HEK293 (cell line): ENCODE measurements around the gene ITGA7.
A peak's percentile ranks its signal among the peaks of the same experiment; 100 is the strongest.

Experiments
- EGR2 ChIP-seq: fragments of 450-650 bp; formaldehyde crosslinking; IDR thresholded peaks from 2 replicates; pipeline ENCODE4 v1.5.1; 2016; ENCODE audit warnings: low read depth, missing biosample characterization, missing genetic modification characterization
- KLF7 ChIP-seq: fragments of 450-650 bp; formaldehyde crosslinking; IDR thresholded peaks from 2 replicates; pipeline ENCODE4 v1.5.1; 2016; ENCODE audit warnings: missing biosample characterization, missing genetic modification characterization, borderline replicate concordance
- REPIN1 ChIP-seq: fragments of 450-650 bp; formaldehyde crosslinking; IDR thresholded peaks from 2 replicates; pipeline ENCODE4 v1.5.1; 2017; ENCODE audit warnings: missing biosample characterization, missing genetic modification characterization, low read depth
- SP7 ChIP-seq: fragments of 450-650 bp; formaldehyde crosslinking; IDR thresholded peaks from 2 replicates; pipeline ENCODE4 v1.5.1; 2016; ENCODE audit warnings: missing biosample characterization, missing genetic modification characterization
- ZBTB20 ChIP-seq: fragments of 450-650 bp; formaldehyde crosslinking; IDR thresholded peaks from 2 replicates; pipeline ENCODE4 v1.5.1; 2016; ENCODE audit warnings: missing biosample characterization, missing genetic modification characterization
- ZFP37 ChIP-seq: fragments of 450-650 bp; formaldehyde crosslinking; IDR thresholded peaks from 2 replicates; pipeline ENCODE4 v1.5.1; 2016; ENCODE audit warnings: missing biosample characterization, missing genetic modification characterization
- ZNF146 ChIP-seq: fragments of 450-650 bp; formaldehyde crosslinking; IDR thresholded peaks from 2 replicates; pipeline ENCODE4 v1.5.1; 2016; ENCODE audit warnings: missing biosample characterization, missing genetic modification characterization
- ZNF155 ChIP-seq: fragments of 450-650 bp; formaldehyde crosslinking; IDR thresholded peaks from 2 replicates; pipeline ENCODE4 v1.5.1; 2016; ENCODE audit warnings: missing biosample characterization, missing genetic modification characterization
- ZNF2 ChIP-seq: fragments of 450-650 bp; formaldehyde crosslinking; IDR thresholded peaks from 2 replicates; pipeline ENCODE4 v1.5.1; 2016; ENCODE audit warnings: missing biosample characterization, missing genetic modification characterization
- ZNF391 ChIP-seq: fragments of 450-650 bp; formaldehyde crosslinking; IDR thresholded peaks from 2 replicates; pipeline ENCODE4 v1.5.1; 2016; ENCODE audit warnings: low read depth, missing biosample characterization, missing genetic modification characterization, borderline replicate concordance
- ZNF521 ChIP-seq: fragments of 450-650 bp; formaldehyde crosslinking; IDR thresholded peaks from 2 replicates; pipeline ENCODE4 v1.5.1; 2017; ENCODE audit warnings: missing biosample characterization, mild to moderate bottlenecking, missing genetic modification characterization
- ZNF626 ChIP-seq: fragments of 450-650 bp; sonication (Bioruptor Pico); formaldehyde crosslinking; IDR thresholded peaks from 2 replicates; pipeline ENCODE4 v1.5.1; 2018; ENCODE audit warnings: missing biosample characterization, missing genetic modification characterization, inconsistent platforms
- ZNF660 ChIP-seq: fragments of 450-650 bp; IDR thresholded peaks from 2 replicates; pipeline ENCODE4 v1.5.1; 2018; ENCODE audit warnings: missing biosample characterization, mild to moderate bottlenecking, missing genetic modification characterization
- ZNF776 ChIP-seq: fragments of 450-650 bp; formaldehyde crosslinking; IDR thresholded peaks from 2 replicates; pipeline ENCODE4 v1.5.0; 2017; ENCODE audit warnings: missing biosample characterization, missing genetic modification characterization, borderline replicate concordance
- ZNF785 ChIP-seq: fragments of 450-650 bp; formaldehyde crosslinking; IDR thresholded peaks from 2 replicates; pipeline ENCODE4 v1.5.1; 2016; ENCODE audit warnings: missing biosample characterization, missing genetic modification characterization
- TF ChIP-seq, protein P1 (sequence below): fragments of 450-650 bp; formaldehyde crosslinking; IDR thresholded peaks from 2 replicates; pipeline ENCODE4 v1.5.1; 2017; ENCODE audit warnings: missing biosample characterization, missing genetic modification characterization
- TF ChIP-seq, protein P2 (sequence below): fragments of 450-650 bp; formaldehyde crosslinking; IDR thresholded peaks from 2 replicates; pipeline ENCODE4 v1.5.1; 2016; ENCODE audit warnings: missing biosample characterization, missing genetic modification characterization, borderline replicate concordance
- TF ChIP-seq, protein P3 (sequence below): fragments of 450-650 bp; formaldehyde crosslinking; IDR thresholded peaks from 2 replicates; pipeline ENCODE4 v1.5.1; 2016; ENCODE audit warnings: missing biosample characterization, missing genetic modification characterization
- TF ChIP-seq, protein P4 (sequence below): fragments of 450-650 bp; formaldehyde crosslinking; IDR thresholded peaks from 2 replicates; pipeline ENCODE4 v1.5.1; 2016; ENCODE audit warnings: missing biosample characterization, missing genetic modification characterization
- TF ChIP-seq, protein P5 (sequence below): fragments of 450-650 bp; formaldehyde crosslinking; IDR thresholded peaks from 2 replicates; pipeline ENCODE4 v1.5.1; 2016; ENCODE audit warnings: missing biosample characterization, missing genetic modification characterization
- TF ChIP-seq, protein P6 (sequence below): fragments of 450-650 bp; formaldehyde crosslinking; IDR thresholded peaks from 2 replicates; pipeline ENCODE4 v1.5.1; 2016; ENCODE audit warnings: missing biosample characterization, missing genetic modification characterization
- TF ChIP-seq, protein P7 (sequence below): fragments of 450-650 bp; formaldehyde crosslinking; optimal IDR thresholded peaks from 2 replicates; pipeline ENCODE3; 2016; ENCODE audit warnings: missing biosample characterization, mild to moderate bottlenecking, missing genetic modification characterization
- TF ChIP-seq, protein P8 (sequence below): fragments of 450-650 bp; formaldehyde crosslinking; IDR thresholded peaks from 2 replicates; pipeline ENCODE4 v1.5.1; 2016; ENCODE audit warnings: missing biosample characterization, missing genetic modification characterization

The ITGA7 gene

DNA sequence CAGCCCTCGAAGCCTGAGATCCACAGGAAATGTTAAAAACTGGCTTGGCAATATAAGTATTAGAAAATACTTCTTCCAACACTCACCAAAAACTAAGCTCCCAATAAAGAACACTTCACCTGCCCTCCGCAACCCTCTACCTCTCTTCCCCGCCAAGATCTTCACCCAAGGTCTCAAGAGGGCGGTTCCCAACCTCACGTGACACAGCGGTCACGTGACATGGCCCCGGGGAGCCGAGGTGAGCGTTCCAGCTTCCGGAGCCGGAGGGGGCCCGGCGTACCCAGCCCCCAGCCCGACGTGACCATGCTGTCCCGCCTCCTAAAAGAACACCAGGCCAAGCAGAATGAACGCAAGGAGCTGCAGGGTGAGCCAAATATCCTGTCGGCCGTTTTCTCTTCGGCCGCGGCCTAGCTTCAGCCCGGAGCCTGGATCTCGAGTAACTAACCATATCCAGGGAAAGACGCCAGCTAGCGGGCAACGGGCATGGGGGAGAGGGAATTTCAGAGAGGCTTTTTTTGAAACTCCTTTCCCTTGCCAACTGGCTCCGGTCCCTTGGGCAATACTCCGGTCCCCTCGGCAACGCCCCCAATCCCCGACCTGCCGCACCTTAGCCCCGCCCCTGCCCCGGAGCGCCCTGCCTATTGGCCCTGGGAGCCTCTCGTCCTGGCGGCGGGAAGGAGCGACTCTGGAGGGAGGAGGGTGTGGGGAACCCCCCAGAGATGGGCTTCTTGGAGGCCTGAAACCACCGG is 8.3 kb upstream of the ITGA7 start, which contains the start of gene BLOC1S1 (continued):
- TF ChIP-seq, protein P1, sequence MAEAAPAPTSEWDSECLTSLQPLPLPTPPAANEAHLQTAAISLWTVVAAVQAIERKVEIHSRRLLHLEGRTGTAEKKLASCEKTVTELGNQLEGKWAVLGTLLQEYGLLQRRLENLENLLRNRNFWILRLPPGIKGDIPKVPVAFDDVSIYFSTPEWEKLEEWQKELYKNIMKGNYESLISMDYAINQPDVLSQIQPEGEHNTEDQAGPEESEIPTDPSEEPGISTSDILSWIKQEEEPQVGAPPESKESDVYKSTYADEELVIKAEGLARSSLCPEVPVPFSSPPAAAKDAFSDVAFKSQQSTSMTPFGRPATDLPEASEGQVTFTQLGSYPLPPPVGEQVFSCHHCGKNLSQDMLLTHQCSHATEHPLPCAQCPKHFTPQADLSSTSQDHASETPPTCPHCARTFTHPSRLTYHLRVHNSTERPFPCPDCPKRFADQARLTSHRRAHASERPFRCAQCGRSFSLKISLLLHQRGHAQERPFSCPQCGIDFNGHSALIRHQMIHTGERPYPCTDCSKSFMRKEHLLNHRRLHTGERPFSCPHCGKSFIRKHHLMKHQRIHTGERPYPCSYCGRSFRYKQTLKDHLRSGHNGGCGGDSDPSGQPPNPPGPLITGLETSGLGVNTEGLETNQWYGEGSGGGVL (tag by site-specific recombination) = peak; percentile 56; the same call in 1 of the 2 replicates
- peak; percentile 95; the same call in 1 of the 2 replicates for TF ChIP-seq ZNF391 (tag by site-specific recombination)
- TF ChIP-seq, protein P2, sequence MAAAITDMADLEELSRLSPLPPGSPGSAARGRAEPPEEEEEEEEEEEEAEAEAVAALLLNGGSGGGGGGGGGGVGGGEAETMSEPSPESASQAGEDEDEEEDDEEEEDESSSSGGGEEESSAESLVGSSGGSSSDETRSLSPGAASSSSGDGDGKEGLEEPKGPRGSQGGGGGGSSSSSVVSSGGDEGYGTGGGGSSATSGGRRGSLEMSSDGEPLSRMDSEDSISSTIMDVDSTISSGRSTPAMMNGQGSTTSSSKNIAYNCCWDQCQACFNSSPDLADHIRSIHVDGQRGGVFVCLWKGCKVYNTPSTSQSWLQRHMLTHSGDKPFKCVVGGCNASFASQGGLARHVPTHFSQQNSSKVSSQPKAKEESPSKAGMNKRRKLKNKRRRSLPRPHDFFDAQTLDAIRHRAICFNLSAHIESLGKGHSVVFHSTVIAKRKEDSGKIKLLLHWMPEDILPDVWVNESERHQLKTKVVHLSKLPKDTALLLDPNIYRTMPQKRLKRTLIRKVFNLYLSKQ = no peak
- peak; percentile 81 for TF ChIP-seq ZBTB20 (tag by site-specific recombination)
- peak; percentile 93 for TF ChIP-seq SP7 (tag by site-specific recombination)
- peak; percentile 77; the same call in 1 of the 2 replicates for TF ChIP-seq ZNF146 (tag by site-specific recombination)
- no peak for TF ChIP-seq ZNF776 (tag by site-specific recombination)
- TF ChIP-seq, protein P3, sequence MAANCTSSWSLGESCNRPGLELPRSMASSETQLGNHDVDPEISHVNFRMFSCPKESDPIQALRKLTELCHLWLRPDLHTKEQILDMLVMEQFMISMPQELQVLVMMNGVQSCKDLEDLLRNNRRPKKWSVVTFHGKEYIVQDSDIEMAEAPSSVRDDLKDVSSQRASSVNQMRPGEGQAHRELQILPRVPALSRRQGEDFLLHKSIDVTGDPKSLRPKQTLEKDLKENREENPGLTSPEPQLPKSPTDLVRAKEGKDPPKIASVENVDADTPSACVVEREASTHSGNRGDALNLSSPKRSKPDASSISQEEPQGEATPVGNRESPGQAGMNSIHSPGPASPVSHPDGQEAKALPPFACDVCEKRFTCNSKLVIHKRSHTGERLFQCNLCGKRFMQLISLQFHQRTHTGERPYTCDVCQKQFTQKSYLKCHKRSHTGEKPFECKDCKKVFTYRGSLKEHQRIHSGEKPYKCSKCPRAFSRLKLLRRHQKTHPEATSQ (tag by site-specific recombination) = peak; percentile 82; the same call in 1 of the 2 replicates
- no peak for TF ChIP-seq ZNF155 (tag by site-specific recombination)
- TF ChIP-seq REPIN1 (tag by site-specific recombination) = no peak
- TF ChIP-seq ZNF2 = peak; percentile 93
- TF ChIP-seq, protein P4, sequence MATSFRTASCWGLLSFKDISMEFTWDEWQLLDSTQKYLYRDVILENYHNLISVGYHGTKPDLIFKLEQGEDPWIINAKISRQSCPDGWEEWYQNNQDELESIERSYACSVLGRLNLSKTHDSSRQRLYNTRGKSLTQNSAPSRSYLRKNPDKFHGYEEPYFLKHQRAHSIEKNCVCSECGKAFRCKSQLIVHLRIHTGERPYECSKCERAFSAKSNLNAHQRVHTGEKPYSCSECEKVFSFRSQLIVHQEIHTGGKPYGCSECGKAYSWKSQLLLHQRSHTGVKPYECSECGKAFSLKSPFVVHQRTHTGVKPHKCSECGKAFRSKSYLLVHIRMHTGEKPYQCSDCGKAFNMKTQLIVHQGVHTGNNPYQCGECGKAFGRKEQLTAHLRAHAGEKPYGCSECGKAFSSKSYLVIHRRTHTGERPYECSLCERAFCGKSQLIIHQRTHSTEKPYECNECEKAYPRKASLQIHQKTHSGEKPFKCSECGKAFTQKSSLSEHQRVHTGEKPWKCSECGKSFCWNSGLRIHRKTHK (tag by site-specific recombination) = 0 out of 2 replicates have a peak, but pooled peaks have one; percentile 10
- TF ChIP-seq, protein P5, sequence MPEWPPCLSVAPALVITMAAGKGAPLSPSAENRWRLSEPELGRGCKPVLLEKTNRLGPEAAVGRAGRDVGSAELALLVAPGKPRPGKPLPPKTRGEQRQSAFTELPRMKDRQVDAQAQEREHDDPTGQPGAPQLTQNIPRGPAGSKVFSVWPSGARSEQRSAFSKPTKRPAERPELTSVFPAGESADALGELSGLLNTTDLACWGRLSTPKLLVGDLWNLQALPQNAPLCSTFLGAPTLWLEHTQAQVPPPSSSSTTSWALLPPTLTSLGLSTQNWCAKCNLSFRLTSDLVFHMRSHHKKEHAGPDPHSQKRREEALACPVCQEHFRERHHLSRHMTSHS (tag by site-specific recombination) = no peak
- no peak for TF ChIP-seq ZNF626 (tag by site-specific recombination)
- TF ChIP-seq KLF7 = peak; percentile 99
- TF ChIP-seq, protein P6, sequence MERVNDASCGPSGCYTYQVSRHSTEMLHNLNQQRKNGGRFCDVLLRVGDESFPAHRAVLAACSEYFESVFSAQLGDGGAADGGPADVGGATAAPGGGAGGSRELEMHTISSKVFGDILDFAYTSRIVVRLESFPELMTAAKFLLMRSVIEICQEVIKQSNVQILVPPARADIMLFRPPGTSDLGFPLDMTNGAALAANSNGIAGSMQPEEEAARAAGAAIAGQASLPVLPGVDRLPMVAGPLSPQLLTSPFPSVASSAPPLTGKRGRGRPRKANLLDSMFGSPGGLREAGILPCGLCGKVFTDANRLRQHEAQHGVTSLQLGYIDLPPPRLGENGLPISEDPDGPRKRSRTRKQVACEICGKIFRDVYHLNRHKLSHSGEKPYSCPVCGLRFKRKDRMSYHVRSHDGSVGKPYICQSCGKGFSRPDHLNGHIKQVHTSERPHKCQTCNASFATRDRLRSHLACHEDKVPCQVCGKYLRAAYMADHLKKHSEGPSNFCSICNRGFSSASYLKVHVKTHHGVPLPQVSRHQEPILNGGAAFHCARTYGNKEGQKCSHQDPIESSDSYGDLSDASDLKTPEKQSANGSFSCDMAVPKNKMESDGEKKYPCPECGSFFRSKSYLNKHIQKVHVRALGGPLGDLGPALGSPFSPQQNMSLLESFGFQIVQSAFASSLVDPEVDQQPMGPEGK (tag by site-specific recombination) = peak; percentile 99
- TF ChIP-seq, protein P7, sequence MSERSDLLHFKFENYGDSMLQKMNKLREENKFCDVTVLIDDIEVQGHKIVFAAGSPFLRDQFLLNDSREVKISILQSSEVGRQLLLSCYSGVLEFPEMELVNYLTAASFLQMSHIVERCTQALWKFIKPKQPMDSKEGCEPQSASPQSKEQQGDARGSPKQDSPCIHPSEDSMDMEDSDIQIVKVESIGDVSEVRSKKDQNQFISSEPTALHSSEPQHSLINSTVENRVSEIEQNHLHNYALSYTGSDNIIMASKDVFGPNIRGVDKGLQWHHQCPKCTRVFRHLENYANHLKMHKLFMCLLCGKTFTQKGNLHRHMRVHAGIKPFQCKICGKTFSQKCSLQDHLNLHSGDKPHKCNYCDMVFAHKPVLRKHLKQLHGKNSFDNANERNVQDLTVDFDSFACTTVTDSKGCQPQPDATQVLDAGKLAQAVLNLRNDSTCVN = peak; percentile 36
- TF ChIP-seq ZNF660 (tag by site-specific recombination) = peak; percentile 84; the same call in 1 of the 2 replicates
- TF ChIP-seq ZFP37 (tag by site-specific recombination) = peak; percentile 94
- 0 out of 2 replicates have a peak, but pooled peaks have one; percentile 30 for TF ChIP-seq ZNF785 (tag by site-specific recombination)
- TF ChIP-seq ZNF521 (tag by site-specific recombination) = no peak
- TF ChIP-seq EGR2 (tag by site-specific recombination) = no peak; the same call in 1 of the 2 replicates
- TF ChIP-seq, protein P8, sequence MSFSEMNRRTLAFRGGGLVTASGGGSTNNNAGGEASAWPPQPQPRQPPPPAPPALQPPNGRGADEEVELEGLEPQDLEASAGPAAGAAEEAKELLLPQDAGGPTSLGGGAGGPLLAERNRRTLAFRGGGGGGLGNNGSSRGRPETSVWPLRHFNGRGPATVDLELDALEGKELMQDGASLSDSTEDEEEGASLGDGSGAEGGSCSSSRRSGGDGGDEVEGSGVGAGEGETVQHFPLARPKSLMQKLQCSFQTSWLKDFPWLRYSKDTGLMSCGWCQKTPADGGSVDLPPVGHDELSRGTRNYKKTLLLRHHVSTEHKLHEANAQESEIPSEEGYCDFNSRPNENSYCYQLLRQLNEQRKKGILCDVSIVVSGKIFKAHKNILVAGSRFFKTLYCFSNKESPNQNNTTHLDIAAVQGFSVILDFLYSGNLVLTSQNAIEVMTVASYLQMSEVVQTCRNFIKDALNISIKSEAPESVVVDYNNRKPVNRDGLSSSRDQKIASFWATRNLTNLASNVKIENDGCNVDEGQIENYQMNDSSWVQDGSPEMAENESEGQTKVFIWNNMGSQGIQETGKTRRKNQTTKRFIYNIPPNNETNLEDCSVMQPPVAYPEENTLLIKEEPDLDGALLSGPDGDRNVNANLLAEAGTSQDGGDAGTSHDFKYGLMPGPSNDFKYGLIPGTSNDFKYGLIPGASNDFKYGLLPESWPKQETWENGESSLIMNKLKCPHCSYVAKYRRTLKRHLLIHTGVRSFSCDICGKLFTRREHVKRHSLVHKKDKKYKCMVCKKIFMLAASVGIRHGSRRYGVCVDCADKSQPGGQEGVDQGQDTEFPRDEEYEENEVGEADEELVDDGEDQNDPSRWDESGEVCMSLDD (tag by site-specific recombination) = peak; percentile 79
